Measurements from ENCODE around the gene PI4KA.

PI4KA gene

GRCh38 chr22:20814221-20814808 lies 44.3 kb downstream of the PI4KA start:
- TF ChIP-seq, protein P1, sequence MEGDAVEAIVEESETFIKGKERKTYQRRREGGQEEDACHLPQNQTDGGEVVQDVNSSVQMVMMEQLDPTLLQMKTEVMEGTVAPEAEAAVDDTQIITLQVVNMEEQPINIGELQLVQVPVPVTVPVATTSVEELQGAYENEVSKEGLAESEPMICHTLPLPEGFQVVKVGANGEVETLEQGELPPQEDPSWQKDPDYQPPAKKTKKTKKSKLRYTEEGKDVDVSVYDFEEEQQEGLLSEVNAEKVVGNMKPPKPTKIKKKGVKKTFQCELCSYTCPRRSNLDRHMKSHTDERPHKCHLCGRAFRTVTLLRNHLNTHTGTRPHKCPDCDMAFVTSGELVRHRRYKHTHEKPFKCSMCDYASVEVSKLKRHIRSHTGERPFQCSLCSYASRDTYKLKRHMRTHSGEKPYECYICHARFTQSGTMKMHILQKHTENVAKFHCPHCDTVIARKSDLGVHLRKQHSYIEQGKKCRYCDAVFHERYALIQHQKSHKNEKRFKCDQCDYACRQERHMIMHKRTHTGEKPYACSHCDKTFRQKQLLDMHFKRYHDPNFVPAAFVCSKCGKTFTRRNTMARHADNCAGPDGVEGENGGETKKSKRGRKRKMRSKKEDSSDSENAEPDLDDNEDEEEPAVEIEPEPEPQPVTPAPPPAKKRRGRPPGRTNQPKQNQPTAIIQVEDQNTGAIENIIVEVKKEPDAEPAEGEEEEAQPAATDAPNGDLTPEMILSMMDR (IDR thresholded peaks at IDR 0.05; ENCODE audit: low read depth, low read length), result no peak
- no peak overlapping the region for H3K4me3 ChIP-seq (replicated peaks in 1 of 2; ENCODE audit: low read depth in 2 of 2, low read length in 2 of 2)
- no peak for DNase-seq (ENCODE audit: low read depth in 2 of 2)

DNA sequence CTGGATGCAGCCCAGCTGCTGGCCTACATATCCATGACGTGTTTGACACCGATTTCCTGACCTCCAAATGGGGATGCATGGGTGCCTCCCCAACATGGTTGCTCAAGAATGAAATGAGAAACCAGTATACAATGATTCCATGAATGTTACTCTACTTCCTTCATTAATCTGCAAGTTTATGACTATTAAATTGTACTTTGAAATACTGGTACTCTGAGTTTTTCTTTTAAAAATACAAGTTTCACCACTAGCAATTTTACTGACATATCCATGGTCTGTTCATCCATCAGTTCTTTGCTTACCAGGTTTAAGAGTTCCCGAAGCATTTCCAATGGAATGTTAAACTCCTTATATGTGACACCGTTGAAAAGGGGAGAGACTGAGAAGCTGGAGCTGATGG lies 45.6 kb downstream of the PI4KA start:
- no peak overlapping the region for H3K4me3 ChIP-seq (replicated peaks in 1 of 2; ENCODE audit: low read depth in 2 of 2, low read length in 2 of 2)
- TF ChIP-seq, protein P1 (IDR thresholded peaks at IDR 0.05; ENCODE audit: low read depth, low read length), result no peak
- DNase-seq (ENCODE audit: low read depth in 2 of 2), result peak in 1 of 2 donors; percentile 11

- TF ChIP-seq, protein P1 (IDR thresholded peaks at IDR 0.05; ENCODE audit: low read depth, low read length), result no peak
- no peak overlapping the region for H3K4me3 ChIP-seq (replicated peaks in 1 of 2; ENCODE audit: low read depth in 2 of 2, low read length in 2 of 2)
- no peak for DNase-seq (ENCODE audit: low read depth in 2 of 2)
Observed at GRCh38 chr22:20811971-20812660, 46.5 kb downstream of the PI4KA start.

DNA sequence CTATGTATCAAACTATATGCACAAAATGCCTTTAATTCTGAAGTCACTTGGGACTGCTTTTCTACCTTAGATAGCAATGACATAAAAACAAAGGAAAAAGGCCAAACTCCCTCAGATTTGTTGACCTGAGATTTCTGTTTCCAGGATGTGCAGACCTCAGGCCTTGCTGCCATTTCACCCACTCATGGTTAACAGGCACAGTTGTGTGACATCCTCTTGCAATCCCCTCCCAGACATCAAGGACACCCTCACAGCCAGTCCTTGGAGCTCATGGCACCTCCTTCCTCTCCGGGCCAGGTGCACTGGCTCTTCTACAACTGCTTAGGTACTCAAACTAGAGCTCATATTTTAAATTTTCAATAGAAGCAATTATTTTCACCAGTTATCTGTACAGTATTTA lies 47.4 kb downstream of the PI4KA start:
- DNase-seq (ENCODE audit: low read depth in 2 of 2), result no peak
- TF ChIP-seq, protein P1 (IDR thresholded peaks at IDR 0.05; ENCODE audit: low read depth, low read length), result no peak
- no peak overlapping the region for H3K4me3 ChIP-seq (replicated peaks in 1 of 2; ENCODE audit: low read depth in 2 of 2, low read length in 2 of 2)

DNA sequence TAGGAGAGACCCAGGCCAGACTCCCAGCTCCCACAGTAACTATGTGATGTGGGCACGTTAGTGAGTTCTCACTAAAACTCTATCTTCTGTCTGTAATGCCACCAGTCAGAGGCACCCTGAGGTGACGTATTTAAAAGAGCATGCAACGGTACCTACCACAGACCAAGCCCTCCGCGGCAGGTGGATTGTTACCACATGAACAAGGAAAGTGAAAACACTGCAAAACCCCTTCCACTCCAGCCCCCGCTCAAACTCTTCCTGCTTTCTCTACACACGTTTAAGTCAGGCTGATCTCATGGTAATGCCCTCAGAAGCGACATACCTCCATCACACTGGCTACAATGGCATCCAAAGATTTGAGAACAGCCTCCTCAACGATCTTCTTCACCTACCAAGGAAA lies 48.0 kb downstream of the PI4KA start:
- TF ChIP-seq, protein P1 (IDR thresholded peaks at IDR 0.05; ENCODE audit: low read depth, low read length), result no peak
- no peak overlapping the region for H3K4me3 ChIP-seq (replicated peaks in 1 of 2; ENCODE audit: low read depth in 2 of 2, low read length in 2 of 2)
- DNase-seq (ENCODE audit: low read depth in 2 of 2), result no peak

DNA sequence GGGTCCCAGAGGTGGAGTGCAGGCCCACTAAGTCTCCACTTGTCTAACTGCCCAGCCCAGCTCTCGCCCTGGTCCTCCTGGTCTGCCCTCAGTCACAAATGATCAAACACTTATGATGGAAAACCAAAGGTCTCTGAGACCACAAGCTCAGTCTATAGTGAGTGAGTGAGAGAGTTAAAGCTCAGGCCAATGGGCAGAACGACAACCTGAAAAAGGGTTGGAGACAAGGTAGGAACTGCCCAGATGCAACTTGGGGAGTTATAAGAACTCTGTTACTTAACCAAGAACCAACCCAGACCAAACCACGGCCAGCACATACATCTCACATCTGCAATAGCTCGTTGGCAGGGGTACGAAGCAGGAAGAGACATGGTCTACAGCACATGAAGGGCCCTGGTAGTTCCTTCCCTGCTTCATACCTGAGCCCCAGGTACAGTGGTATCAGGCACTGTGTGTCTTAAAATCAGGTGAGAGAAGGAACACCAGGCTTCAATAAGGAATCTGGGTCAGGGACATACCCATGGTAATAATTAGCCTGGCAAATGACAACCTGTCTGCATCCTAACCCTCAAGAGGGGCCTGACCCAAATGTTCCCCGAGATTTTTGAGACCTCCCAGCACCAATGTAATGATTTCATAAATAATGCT lies 48.9 kb downstream of the PI4KA start:
- DNase-seq (ENCODE audit: low read depth in 2 of 2), result no peak
- no peak overlapping the region for H3K4me3 ChIP-seq (replicated peaks in 1 of 2; ENCODE audit: low read depth in 2 of 2, low read length in 2 of 2)
- TF ChIP-seq, protein P1 (IDR thresholded peaks at IDR 0.05; ENCODE audit: low read depth, low read length), result no peak

Measured in cardiac fibroblast (primary cell).